Colon (tissue), 2 donors: ENCODE results near the gene RAI14.

ENCODE experiments used
- FAIRE-seq: peaks from 2 replicates; lab custom pipeline; 2012; peaks lifted over from hg19 to GRCh38; lab: Jason Lieb, UNC
- donor health status: control.
- donor health status: control.

The RAI14 gene

GRCh38 chr5:34854459-34855174, 198.5 kb downstream of the RAI14 start:
- no peak for FAIRE-seq

- FAIRE-seq: no peak
These were observed 201.0 kb downstream of the RAI14 start for GRCh38 chr5:34857161-34857560.

- no peak for FAIRE-seq
These were observed 201.8 kb downstream of the RAI14 start for GRCh38 chr5:34857894-34858293.

GRCh38 chr5:34858790-34859189, 202.7 kb downstream of the RAI14 start:
- FAIRE-seq: no peak

GRCh38 chr5:34859253-34859652, 203.1 kb downstream of the RAI14 start:
- no peak for FAIRE-seq

GRCh38 chr5:34863946-34864345, 207.8 kb downstream of the RAI14 start:
- no peak for FAIRE-seq

GRCh38 chr5:34865091-34865490, 209.0 kb downstream of the RAI14 start:
- no peak for FAIRE-seq

GRCh38 chr5:34866989-34867471, 210.9 kb downstream of the RAI14 start:
- no peak for FAIRE-seq

- FAIRE-seq: no peak
These were observed 211.5 kb downstream of the RAI14 start for GRCh38 chr5:34867660-34868059.

- no peak for FAIRE-seq
These were observed 212.7 kb downstream of the RAI14 start for GRCh38 chr5:34868791-34869190.

GRCh38 chr5:34869256-34869655, 213.1 kb downstream of the RAI14 start:
- FAIRE-seq: no peak

- no peak for FAIRE-seq
These were observed 214.3 kb downstream of the RAI14 start for GRCh38 chr5:34870382-34870781.

GRCh38 chr5:34876275-34876674, 220.1 kb downstream of the RAI14 start:
- no peak for FAIRE-seq

GRCh38 chr5:34881246-34881645, 225.1 kb downstream of the RAI14 start:
- no peak for FAIRE-seq
